HepG2 (cell line): ENCODE measurements around the gene IL17F. TPM values are rescaled to one million over a fixed set of nuclear protein-coding genes. Genes with fewer than 3 reads are reported as not detected.

Experiments used
- AGO2 ChIP-seq: fragments of 200-400 bp; formaldehyde crosslinking; optimal IDR thresholded peaks from 2 replicates; pipeline ENCODE3; 2017; ENCODE audit warnings: mild to moderate bottlenecking, low read depth, low read length, moderate library complexity
- CENPT ChIP-seq: sonication (generic); formaldehyde crosslinking; IDR thresholded peaks from 2 replicates; pipeline ENCODE4 v1.8.0; 2022; ENCODE audit warnings: low read depth, mild to moderate bottlenecking, moderate library complexity, missing genetic modification reagents
- ETV5 ChIP-seq: IDR thresholded peaks from 2 replicates; pipeline ENCODE4 v1.6.1; 2018; ENCODE audit warnings: missing biosample characterization, missing genetic modification reagents, inconsistent platforms, borderline replicate concordance
- GMEB1 ChIP-seq: sonication (generic); formaldehyde crosslinking; IDR thresholded peaks from 2 replicates; pipeline ENCODE4 v1.5.1; 2020; ENCODE audit warnings: missing genetic modification reagents, mild to moderate bottlenecking, borderline replicate concordance
- HINFP ChIP-seq: sonication (generic); formaldehyde crosslinking; IDR thresholded peaks from 2 replicates; pipeline ENCODE4 v1.4.0; 2020; ENCODE audit warnings: low read depth, mild to moderate bottlenecking, missing genetic modification reagents
- NBN ChIP-seq: fragments of 450-650 bp; conservative IDR thresholded peaks from 2 replicates; pipeline ENCODE4 v1.6.1; 2017
- NFYB ChIP-seq: sonication (generic); formaldehyde crosslinking; IDR thresholded peaks from 2 replicates; pipeline ENCODE4 v1.4.0; 2020; ENCODE audit warnings: missing genetic modification reagents
- NONO ChIP-seq, 2 experiments: fragments of 450-650 bp in 1 of 2; sonication (generic) in 1 of 2; formaldehyde crosslinking in 1 of 2; IDR thresholded peaks in 1 of 2; conservative IDR thresholded peaks in 1 of 2; 2 replicates each; pipeline versions ENCODE4 v1.6.1 to v1.8.0; 2017 to 2022; ENCODE audit warnings: mild to moderate bottlenecking in 1 of 2, missing genetic modification reagents in 1 of 2, moderate library complexity in 1 of 2
- PHF21A ChIP-seq: sonication (generic); formaldehyde crosslinking; IDR thresholded peaks from 2 replicates; pipeline ENCODE4 v1.5.0; 2020; ENCODE audit warnings: mild to moderate bottlenecking, missing genetic modification reagents
- RORA ChIP-seq: sonication (generic); formaldehyde crosslinking; IDR thresholded peaks from 2 replicates; pipeline ENCODE4 v1.5.0; 2020; ENCODE audit warnings: mild to moderate bottlenecking, missing genetic modification reagents, moderate library complexity
- SMAD3 ChIP-seq: sonication (generic); formaldehyde crosslinking; IDR thresholded peaks from 2 replicates; pipeline ENCODE4 v1.4.0; 2020; ENCODE audit warnings: missing genetic modification reagents
- TRIM24 ChIP-seq: sonication (generic); formaldehyde crosslinking; IDR thresholded peaks from 2 replicates; pipeline ENCODE4 v1.8.0; 2022; ENCODE audit warnings: mild to moderate bottlenecking, missing genetic modification reagents
- ZBTB34 ChIP-seq: sonication (generic); formaldehyde crosslinking; IDR thresholded peaks from 2 replicates; pipeline ENCODE4 v1.8.0; 2022; ENCODE audit warnings: mild to moderate bottlenecking, missing genetic modification reagents
- ZFYVE20 ChIP-seq: sonication (generic); formaldehyde crosslinking; IDR thresholded peaks from 2 replicates; pipeline ENCODE4 v1.8.0; 2023; ENCODE audit warnings: low read depth, mild to moderate bottlenecking, moderate library complexity, missing genetic modification reagents, borderline replicate concordance
- ZNF136 ChIP-seq: sonication (generic); formaldehyde crosslinking; IDR thresholded peaks from 2 replicates; pipeline ENCODE4 v1.8.1; 2022; ENCODE audit warnings: low read depth, mild to moderate bottlenecking, moderate library complexity, missing genetic modification reagents
- ZNF264 ChIP-seq: sonication (generic); formaldehyde crosslinking; IDR thresholded peaks from 2 replicates; pipeline ENCODE4 v1.4.0; 2020; ENCODE audit warnings: missing genetic modification reagents
- ZNF274 ChIP-seq: sonication (generic); formaldehyde crosslinking; IDR thresholded peaks from 2 replicates; pipeline ENCODE4 v1.5.1; 2020; ENCODE audit warnings: mild to moderate bottlenecking, missing genetic modification reagents
- ZNF33B ChIP-seq: sonication (generic); formaldehyde crosslinking; IDR thresholded peaks from 2 replicates; pipeline ENCODE4 v1.5.1; 2020; ENCODE audit warnings: mild to moderate bottlenecking, missing genetic modification reagents
- ZNF513 ChIP-seq: sonication (generic); formaldehyde crosslinking; conservative IDR thresholded peaks from 2 replicates; pipeline ENCODE4 v1.5.0; 2020; ENCODE audit warnings: missing genetic modification reagents
- ZNF724P ChIP-seq: sonication (generic); formaldehyde crosslinking; IDR thresholded peaks from 2 replicates; pipeline ENCODE4 v1.8.0; 2022; ENCODE audit warnings: missing genetic modification reagents, borderline replicate concordance
- ZNF737 ChIP-seq: sonication (generic); formaldehyde crosslinking; IDR thresholded peaks from 2 replicates; pipeline ENCODE4 v1.5.0; 2020; ENCODE audit warnings: missing genetic modification reagents, mild to moderate bottlenecking, borderline replicate concordance
- ZNF790 ChIP-seq: sonication (generic); formaldehyde crosslinking; IDR thresholded peaks from 2 replicates; pipeline ENCODE4 v1.8.0; 2022; ENCODE audit warnings: missing genetic modification reagents, mild to moderate bottlenecking, borderline replicate concordance
- ZNF816 ChIP-seq: sonication (generic); formaldehyde crosslinking; IDR thresholded peaks from 2 replicates; pipeline ENCODE4 v1.8.0; 2022; ENCODE audit warnings: missing genetic modification reagents, mild to moderate bottlenecking, borderline replicate concordance
- polyA plus RNA-seq, 8 experiments: library from polyadenylated mRNA; depleted of rRNA in 3 of 8; stranded (reverse) in 7 of 8; unstranded in 1 of 8; fragments of >200 nt; fragmentation: Illumina TruSeq in 4 of 8; extraction: Trizol in 4 of 8; gene quantifications; 2 replicates each; pipeline versions ENCODE4 v1.2.1 to v1.2.3, GENCODE V29; 2011 to 2016; ENCODE audit warnings: low read depth in 4 of 8, missing spikeins in 1 of 8, mixed read lengths in 1 of 8; ENCODE audit not compliant: insufficient read depth in 1 of 8
- total RNA-seq, 5 experiments: library from RNA; depleted of rRNA; stranded (reverse); fragments of >200 nt; fragmentation: Illumina TruSeq; extraction: Trizol; gene quantifications; 2 replicates each; pipeline ENCODE4 v1.2.3, GENCODE V29; 2016; ENCODE audit warnings: low read depth in 1 of 5

The IL17F gene
- total and polyA plus RNA-seq, 2 of the 13 experiments (the other 11 are each of a cell fraction or from before 2014, with no cell fraction given): not detected

GRCh38 chr6:52286798-52287432 is 42.6 kb upstream of the IL17F start (continued):
- TF ChIP-seq ZNF513 (CRISPR knock-in tag) (no peak), NFYB (no peak), ZNF264 (CRISPR knock-in tag) (peak; percentile 54; the same call in 1 of the 2 replicates), ZNF737 (CRISPR knock-in tag) (no peak), NONO (IDR thresholded peaks at IDR 0.05) (no peak), NONO (CRISPR knock-in tag; conservative IDR thresholded peaks at IDR 0.05) (0 out of 2 replicates have a peak, but pooled peaks have one; percentile 17), GMEB1 (CRISPR knock-in tag) (no peak), ZNF790 (no peak), TRIM24 (no peak), ZFYVE20 (CRISPR knock-in tag) (no peak), HINFP (CRISPR knock-in tag) (no peak), ZBTB34 (CRISPR knock-in tag) (no peak), ZNF136 (CRISPR knock-in tag) (no peak), PHF21A (CRISPR knock-in tag) (0 out of 2 replicates have a peak, but pooled peaks have one; percentile 27), ZNF724P (no peak), AGO2 (no peak), CENPT (CRISPR knock-in tag) (no peak), RORA (no peak), ETV5 (CRISPR knock-in tag) (peak; percentile 52; the same call in 1 of the 2 replicates), NBN (no peak), SMAD3 (CRISPR knock-in tag) (peak; percentile 64; the same call in 1 of the 2 replicates), ZNF274 (CRISPR knock-in tag) (no peak), ZNF816 (no peak), ZNF33B (CRISPR knock-in tag) (no peak)
